HG03558 (cell line): ENCODE measurements around the gene TMEM229B.

ENCODE experiments used
- ATAC-seq: cut with Tn5 transposase; IDR thresholded peaks from one replicate; pipeline ENCODE4 v1.9.1; 2021; ENCODE audit warnings: moderate number of reproducible peaks; ENCODE audit not compliant: unreplicated experiment; ENCODE audit errors: extremely low read depth

TMEM229B gene

DNA sequence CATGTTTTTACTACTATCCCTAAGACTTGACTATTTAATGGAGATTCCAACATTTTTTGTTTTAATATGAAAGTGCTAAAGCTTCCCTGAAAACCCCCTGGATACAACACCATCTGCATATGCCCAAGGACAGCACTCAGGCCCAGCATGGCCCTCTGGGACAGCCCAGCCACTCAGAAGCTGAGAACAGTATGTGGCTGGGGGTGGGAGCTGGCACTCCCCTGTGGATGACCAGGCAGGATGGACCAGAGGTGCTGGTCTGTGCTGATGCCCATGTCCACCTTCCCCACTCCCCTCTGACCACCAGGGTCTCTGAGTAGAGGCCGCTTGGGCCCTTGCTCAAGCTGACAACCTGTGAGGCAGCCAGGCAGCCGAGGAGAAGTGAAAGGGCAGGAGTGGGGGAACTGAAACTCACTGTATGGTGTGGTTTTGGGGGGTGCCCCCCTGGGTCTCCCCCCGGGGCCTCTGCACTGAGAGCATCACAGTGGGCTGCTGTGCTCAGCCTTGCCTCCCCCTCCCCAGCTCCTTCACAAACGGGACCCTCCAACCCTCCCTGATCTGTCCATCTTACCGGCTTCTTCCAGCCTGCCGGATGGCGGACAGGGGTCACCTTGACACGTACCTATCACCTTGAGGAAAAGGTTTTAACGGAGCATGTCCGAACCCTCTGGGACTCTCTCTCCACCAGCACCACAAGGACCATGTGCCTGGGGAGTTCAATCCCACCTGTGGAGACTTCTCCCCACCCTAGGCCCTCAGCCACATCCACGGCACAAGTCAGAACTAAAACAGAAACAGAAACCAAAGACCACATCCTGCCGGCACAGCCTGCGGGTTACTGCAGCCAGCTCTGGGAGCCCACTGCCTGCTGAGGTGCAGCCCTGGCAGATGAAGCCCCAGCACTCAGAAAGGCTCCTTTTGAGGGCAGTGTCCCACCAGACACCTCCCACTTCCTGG, at the start of gene TMEM229B:
TMEM229B (minus strand) TSS at position 785 of the 957 bp plus-strand sequence. CDS start 14,798 bp downstream, outside the sequence.
- peak; percentile 87 for ATAC-seq

DNA sequence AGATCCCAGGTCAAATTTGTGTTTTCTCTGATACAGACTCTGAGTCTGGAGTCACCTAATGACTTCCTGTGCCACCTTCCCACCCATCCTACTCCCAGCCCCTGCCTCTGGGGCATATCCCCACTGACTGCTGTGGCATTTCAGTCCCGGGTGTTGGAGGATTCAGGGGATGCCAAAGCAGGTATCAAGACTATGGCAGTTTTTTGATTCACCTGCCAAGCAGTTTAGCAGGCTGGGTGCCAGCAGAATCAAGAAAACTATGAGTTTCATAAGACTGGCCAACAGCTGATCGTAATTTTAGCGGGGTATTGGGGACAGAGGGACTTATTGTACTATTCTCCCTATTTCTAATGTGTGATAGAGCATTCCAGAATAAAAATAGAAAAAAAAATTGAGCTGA, 49.2 kb upstream of the TMEM229B start:
- ATAC-seq = no peak

DNA sequence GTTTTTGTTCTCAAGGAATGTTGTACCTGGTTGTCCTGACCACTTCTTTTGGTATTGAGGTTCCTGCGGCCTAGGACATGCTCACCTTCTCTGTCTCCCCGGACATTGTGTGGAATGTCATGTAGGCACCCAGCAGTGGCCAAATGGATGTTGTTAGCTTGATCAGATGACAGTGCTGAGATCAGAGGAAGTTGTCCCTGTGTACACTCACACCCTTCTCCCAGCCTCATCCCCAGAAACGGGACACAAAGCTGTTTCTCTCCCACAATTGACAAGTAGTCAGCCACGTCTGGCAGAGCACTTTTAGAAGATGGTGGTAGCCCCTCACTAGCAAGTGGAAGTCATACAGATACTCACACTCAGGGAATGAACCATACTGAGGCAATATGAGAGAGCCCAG, 47.6 kb upstream of the TMEM229B start:
- no peak for ATAC-seq

DNA sequence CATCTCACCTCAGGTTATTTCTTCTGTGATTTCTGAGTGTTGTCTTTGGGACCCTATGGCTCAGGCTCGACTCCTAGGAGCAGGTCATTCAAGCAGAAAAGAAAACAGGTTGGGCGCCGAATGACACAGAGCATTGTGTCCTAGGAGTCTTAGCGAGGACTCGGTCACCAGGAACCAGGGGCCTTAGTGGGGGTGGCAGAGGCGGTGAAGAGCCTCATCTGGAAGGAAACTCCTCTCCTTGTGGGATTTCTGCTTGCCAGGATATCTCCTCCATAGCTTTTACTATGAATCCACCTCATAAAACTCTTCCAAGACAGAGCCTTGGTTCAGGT, 45.2 kb upstream of the TMEM229B start:
- no peak for ATAC-seq

DNA sequence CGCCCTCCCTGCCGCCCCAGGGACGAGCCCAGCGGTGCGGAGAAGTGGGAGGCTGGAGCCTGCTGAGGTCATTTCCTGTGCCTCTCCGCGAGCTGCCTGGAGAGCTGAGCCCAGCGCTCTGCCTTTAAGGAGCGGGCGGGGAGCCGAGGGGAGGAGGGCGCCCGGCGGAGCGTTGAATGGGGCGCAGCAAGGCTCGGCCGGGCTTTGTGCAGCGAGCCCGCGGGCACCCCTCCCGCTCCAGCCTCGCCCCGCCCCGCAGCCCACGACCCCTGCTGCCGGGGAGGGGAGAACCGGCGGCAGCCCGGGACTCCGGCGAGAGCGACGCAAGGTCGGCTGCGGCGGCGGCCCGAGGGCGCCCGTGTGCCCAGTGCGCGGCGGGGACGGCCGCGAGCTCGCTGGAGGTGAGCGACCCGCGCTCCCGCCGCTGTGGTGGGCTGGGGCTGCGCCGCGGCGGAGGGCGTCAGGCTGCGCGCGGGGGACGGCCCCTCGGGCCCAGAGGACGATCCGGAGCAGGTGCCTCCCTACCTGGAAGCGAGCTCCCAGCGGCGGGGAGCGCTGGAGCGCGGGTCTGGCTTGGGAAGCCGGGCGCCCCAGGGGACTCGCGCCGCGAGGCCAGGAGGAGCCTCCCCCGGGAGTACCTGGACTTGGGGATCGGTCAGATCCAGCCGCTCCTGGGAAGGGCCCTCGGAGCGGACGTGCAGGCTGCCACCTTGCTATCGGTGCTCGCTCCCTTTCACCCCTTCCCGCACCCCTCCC, 44.7 kb upstream of the TMEM229B start, which contains the start of gene PLEKHH1:
PLEKHH1 (plus strand) TSS at position 293 of the 756 bp plus-strand sequence. CDS start 8,578 bp downstream, outside the sequence.
- no peak for ATAC-seq

DNA sequence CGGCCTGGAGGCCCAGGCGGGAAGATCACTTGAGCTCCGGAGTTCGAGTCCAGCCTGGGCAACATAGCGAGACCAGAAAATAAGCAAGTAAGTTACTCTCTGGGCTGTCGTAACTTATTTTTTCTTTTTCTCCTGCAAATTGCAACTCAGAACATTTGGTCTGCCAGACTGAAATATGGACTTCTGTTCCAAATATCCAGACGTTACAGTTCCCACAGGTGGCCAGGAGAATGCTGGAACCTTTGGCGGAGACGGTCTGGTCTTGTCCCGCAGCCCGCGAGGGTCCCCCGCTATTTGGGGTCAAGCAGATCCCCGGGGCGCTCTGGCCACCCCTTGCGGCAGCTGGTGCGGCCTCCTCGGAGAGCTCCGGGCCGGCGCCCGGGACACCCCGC, 44.1 kb upstream of the TMEM229B start:
- ATAC-seq = no peak

DNA sequence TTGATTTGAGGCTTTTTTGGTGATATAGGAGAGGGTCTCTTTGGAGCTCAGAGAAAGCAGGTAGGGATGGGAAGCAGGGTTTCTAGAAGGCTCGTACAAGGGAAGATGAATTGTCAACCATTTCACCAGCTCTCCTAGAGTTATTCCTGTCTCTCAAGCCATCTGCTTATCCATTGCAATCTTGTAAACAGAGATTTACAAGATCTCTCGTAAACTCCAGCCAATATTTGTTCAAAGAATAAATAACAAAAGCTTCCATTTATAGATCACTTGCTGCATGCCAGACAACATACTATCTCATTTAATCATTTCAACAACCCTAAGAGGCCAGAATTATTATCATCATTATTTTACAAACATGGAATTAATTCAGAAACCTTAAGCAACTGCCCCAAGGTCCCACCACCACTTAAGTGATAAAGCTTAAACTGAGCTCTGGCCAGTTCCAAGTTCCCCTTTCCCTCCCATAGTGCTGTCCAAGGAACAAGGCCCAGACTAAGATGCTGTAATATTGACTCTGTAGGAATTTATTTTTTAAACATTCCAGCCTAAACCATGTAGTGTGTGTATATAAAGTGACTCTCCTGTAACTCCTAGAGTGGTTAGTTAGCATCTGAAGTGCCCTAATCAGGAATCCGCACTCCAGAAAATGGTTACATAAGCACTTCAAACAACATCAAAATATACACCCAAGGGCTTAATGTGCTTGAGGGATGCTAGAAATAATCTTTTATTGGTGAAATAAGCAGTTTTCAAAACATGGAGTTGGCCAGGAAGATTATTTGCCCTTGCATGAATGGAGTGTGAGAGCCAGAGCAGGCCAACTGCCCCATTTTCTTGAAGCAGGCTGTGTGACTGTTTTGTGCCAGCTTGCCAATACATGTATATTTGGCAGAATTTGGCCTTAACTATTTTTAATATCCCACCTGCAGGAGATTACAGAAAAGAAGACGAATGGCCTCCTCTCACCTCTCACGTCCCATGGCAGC, 41.7 kb upstream of the TMEM229B start:
- ATAC-seq = no peak

DNA sequence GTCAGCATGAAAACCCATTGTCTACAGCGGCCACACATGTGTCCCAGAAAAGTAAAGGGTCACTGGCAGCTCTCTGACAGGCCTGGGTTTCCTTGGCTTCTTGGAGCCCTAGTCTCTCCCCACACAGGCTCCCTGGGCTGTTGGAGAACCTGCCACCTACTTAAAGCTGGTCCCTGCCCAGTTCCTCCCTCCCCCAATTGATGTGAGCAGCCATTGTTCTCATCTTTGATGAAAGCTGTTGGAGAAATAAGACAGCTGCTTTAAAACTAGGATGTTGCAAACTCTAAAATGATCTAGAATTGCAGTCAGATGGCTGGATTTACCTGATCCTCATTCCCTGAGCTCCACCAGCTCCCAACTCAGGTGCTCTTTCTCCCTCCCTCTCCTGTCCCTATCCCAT, 39.8 kb upstream of the TMEM229B start:
- ATAC-seq = no peak

DNA sequence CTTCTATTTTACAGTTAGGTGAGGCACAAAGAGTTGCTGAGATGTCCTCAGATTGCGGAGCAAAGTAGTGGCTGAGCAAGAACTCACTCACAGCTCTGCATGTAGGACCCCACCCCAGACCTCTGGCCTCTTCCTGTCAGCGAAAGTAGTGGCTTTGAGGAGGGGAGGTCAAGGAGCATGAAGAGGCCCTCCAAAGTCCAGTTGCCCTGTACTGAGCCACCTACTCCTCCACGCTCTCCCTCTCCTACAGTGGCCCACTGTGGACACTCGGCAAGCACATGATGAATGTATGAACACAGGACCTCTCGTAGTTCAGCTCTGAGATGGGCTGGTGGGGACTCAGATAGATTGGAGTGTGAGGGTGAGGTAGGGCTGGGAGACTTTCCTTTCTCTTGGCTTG, 39.2 kb upstream of the TMEM229B start:
- ATAC-seq = no peak

DNA sequence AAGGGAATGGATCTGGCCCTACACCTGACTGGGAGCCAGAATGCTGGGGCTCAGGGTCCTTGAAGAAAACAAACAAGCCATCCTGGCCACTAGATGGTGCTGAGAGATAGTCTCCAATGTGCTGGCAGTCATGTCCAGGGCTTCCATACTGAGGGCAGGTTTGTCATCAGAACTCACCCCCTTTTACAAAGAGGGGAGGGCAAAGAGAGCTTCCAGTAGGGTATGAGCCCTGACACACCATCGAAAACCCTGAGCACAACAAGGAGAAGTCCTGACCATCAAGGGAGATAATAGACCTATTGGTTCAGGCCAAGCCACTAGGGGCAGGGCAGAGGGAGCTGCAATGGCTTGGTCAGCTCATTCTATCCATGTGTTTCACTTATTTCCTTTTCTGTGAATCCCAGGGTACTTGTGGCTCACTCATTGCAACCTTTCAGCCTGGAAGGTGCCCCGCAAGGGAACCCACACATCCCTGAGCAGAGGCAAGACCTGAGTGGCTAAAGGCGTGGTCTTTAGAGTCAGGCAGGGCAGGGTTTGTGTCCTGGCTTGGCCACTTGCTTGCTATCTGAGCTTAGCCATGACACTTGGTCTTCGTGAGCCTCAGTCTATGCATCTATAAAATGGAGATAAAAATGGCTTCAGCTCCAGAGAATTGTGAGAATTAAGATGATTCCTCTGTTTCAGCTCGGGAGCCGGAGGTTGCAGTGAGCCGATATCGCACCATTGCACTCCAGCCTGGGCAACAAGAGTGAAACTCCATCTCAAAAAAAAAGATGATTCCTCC, 38.3 kb upstream of the TMEM229B start:
- no peak for ATAC-seq

DNA sequence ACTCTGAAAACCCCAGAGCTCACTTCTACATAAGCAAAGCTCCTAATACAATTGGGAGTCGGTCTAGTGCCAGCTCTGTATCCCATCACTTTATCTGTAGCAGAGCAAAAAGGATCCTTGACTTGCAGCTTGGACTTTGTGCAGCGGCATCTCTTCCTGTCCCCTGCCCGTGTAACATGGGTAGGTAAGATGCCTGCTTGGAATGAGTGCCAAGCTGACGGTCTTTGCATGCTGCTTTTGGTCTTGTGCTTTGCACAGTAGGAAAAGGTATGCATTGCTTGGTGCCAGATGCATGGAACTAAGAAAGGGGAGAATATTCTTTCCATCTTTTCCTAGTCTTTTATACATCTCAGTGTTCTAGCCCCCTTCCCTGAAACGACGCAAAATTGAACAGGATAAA, 37.7 kb upstream of the TMEM229B start:
- ATAC-seq = no peak

DNA sequence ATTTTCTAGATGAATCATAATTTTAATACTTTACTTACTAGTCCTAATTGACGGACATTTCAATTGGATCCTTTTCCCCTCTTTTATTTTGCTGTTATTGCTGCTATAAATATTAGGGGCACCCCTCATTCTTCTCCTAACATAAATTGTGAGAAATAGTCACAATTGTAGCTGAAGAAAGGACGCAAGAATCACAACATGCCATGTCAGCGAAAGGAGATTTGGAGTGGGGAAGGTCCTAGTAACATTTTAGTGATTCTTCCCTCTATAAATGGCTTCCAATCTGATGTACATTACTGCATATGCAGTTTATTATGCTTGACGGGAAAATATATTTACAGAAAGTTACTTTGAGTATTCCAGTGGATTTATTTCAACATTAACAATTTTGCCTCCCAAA, 36.9 kb upstream of the TMEM229B start:
- ATAC-seq = no peak

DNA sequence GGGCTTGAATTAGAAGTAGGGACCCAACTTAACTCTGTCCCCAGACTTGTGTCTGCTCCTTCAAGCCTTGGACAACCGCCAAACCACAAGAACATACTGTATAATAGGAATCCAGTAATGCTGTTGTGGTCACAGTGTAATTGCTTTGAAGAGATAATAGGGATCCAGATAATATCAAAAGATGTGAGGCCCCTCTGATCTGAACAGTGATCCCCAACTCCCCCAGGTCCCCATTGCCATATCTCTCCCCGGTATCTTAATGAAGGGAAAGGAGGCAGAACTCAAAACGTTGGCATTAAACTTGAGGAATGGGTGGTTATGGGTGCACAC, 36.1 kb upstream of the TMEM229B start:
- no peak for ATAC-seq

DNA sequence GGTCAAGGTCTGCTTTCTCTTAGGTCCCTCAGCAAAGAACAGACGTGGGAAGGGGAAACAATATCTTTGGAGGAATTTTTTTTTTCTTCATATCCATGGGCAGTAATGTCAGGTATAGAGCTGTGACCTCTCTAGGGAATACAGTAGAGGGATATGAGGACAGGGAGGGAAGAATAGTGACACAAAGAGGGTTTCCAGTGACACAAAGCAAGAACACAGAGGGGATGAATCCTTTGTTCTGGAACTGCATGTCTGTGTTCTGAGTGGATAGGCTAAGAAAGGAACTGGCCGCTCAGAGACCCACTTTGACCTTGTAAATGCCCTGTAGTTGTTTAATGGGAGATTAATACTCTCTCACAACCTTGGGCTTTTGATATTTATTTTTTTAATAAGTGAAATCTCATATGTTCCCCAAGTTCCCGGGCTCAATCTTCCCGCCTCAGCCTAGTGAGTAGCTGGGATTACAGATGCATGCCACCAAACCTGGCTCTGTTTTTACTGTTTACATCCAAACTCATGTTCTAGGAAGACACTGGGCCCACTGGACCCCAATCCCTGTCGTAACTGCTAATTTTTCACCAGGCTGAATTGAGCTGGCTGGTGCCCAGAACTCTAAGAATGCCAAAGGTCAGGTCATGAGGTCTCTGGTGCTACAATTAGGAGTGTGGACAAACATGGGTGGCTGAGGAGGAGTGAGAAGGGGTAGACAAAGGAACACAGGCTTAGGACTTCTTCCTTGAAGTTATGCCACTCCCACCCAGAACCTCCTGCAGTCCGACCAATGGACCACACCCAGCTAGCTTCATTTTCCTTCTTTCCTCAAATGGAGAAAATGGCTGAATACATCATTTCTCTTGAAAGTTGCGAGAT, 35.5 kb upstream of the TMEM229B start:
- ATAC-seq = no peak

DNA sequence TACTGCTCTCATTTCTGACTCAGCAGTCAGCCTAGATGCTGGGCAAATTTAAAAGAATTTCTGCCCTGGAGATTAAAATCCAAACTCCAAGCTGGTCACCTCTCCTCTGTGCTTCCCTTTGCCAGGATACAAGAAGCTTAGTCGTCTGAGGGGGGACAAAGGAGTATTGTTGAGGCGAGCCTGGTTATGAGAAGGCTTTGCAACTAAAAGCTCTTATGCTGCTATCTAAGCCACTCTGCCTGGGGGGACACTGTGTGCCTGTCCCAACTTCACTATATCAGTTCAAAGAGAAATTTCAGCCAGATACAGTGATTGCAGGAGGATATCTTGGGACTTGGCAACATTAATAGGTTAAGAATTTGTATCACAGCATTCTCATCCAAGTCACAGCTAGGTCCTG, 33.7 kb upstream of the TMEM229B start:
- ATAC-seq = no peak

DNA sequence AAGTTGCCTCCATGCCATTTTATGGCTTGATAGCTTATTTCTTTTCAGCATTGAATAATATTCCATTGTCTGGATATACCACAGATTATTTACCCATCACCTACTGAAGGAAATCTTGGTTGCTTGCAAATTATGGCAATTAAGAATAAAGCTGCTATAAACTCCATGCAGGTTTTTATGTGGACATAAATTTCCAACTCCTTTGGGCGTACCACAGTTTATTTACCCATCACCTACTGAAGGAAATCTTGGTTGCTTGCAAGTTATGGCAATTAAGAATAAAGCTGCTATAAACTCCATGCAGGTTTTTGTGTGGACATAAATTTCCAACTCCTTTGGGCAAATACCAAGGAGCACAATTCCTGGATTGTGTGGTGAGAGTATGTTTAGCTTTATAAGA, 32.0 kb upstream of the TMEM229B start:
- ATAC-seq = no peak

DNA sequence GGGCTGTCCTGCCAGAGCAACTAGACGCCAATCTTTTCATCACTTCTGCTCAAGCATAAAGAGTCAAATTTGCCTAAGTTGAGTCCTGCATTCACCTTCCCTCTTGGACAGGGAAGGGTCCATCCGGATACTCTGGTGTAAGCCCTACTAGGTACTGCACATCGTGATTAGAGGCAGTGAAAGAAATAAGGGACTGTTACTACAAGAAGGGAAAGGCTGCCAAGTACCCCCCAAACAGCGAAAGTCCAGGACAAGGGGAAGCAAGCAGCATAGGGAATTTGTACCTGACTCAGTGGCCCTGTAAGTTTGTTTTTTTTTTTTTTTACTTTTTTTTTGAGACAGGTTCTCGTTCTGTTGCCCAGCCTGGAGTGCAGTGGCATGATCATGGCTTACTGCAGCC, 30.9 kb upstream of the TMEM229B start:
- ATAC-seq = no peak

DNA sequence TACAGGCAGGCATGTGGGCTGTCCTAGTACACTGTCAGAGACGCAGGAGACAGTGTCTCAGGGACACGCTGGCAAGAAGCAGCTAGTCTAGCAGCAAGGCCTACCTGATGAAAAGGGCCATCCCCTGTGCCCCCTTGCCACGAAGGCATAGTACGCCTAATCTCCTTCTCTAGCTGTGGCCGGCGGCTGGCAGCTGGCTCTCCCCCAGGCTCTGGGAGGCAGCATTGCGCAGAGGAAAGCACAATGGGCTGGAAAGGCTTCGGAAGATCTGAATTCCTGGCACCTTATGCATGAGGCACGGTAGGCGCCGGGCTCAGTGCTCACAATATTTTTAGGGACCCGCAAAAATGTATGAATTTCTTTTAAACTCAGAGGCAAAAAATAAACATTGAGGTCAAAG, 28.6 kb upstream of the TMEM229B start:
- no peak for ATAC-seq

DNA sequence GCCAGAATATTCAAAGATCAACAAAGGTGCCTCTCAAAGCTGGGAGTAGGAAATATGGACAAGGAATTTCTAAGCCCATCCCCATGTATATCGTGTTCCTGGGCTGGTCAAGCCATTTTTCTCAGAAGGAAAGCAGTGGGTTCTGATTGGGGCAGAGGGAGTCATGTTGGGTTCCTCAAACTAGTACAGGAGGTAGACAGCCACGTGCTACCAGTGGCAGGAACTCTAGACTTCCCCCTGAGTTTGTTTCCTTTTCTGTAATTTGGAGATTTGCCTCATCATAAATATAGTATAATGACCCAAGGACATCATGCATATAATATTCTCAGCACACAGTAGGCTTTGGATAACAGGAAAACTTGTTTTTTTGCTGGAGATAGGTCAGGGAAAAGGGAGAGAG, 28.2 kb upstream of the TMEM229B start:
- ATAC-seq = no peak
